NCI-H446 (cell line): Measurements from ENCODE around the gene LIPG.

Experiments used
- DNase-seq, 2 experiments: peaks; one replicate each; lab custom pipeline; 2025; lab: John Stamatoyannopoulos, UW

Gene LIPG

DNA sequence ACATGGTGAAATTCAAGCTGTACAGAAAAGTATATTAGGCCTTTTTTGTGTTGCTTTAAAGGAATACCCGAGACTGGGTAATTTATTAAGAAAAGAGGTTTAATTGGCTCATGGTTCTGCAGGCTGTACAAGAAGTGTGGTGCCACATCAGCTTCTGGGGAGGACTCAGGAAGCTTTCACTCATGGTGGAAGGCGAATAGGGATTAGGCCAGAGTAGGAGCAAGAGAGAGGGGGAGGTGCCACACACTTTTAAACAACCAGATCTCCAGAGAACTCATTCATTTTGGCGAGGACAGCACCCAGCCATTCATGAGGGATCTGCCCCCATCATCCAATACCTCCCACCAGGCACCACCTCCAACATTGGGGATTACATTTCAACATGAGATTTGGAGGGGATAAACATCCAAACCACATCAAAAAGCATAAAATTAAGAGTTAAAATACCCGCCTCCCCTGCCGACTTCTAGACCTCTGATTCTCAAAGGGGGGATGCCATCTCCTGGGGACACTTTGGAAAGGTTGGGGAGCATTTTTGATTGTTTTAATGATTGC, 15.1 kb upstream of the LIPG start:
- no peak for DNase-seq

DNA sequence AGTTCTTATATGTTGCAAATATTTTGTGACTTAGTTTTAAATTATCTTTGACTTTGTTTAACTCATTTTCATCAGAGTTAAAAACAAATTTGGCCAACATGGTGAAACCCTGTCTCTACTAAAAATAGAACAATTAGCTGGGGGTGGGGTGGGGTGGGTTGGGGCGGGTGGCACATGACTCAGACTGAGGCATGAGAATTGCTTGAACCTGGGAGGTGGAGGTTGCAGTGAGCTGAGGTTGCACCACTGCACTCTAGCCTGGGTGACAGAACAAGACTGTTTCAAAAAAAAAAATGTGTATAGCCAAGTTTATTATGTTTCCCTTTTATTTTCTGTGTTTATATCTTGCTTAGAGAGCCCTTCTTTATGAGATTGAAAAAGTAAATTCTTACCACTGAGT, 14.2 kb upstream of the LIPG start:
- no peak for DNase-seq

GRCh38 chr18:49548229-49548636, 13.6 kb upstream of the LIPG start:
- no peak for DNase-seq

- no peak for DNase-seq
These were observed 11.1 kb upstream of the LIPG start for GRCh38 chr18:49550621-49551339.

DNA sequence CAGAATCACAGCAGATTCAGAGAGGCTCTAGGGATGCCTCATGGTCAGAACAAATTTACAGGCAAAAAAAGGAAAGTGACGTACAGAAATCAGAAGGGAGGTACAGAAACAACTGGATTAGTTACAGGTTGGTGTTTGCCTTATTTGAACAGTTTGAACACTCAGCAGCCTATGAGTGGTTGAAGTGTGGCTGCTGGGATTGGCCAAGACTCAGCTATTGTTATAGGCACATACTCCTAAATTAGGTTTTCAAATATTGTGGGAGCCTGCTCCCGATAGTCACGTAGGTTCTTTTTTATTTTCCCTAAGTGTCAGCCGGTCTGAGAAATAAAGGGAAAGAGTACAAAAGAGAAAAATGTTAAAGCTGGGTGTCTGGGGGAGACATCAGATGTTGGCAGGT, 8.9 kb upstream of the LIPG start:
- no peak for DNase-seq

GRCh38 chr18:49555641-49556040, 6.2 kb upstream of the LIPG start:
- no peak for DNase-seq

- no peak for DNase-seq
These were observed 3.5 kb upstream of the LIPG start for GRCh38 chr18:49558356-49558755.

DNA sequence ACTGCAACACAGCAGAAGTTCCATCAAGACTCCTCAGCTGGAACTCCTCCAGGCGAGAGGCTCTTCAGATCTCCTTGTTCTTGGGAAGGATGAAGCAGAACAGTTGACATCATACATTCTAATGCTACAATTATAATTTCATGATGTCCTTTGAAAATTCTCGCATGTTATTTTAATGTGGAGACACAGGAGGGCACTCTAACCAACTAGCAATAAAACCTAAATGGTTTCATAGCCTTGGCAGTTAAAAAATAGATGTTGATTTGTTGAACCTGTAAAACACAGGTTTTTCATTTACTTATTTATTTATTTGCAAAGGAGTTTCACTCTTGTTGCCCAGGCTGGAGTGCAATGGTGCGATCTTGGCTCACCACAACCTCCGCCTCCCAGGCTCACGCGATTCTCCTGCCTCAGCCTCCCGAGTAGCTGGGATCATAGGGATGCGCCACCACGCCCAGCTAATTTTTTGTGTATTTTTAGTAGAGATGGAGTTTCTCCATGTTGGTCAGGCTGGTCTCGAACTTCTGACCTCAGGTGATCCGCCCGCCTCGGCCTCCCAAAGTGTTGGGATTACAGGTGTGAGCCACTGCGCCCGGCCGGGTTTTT, 2.4 kb upstream of the LIPG start:
- peak in 1 of 2 experiments; percentile 55 for DNase-seq

DNA sequence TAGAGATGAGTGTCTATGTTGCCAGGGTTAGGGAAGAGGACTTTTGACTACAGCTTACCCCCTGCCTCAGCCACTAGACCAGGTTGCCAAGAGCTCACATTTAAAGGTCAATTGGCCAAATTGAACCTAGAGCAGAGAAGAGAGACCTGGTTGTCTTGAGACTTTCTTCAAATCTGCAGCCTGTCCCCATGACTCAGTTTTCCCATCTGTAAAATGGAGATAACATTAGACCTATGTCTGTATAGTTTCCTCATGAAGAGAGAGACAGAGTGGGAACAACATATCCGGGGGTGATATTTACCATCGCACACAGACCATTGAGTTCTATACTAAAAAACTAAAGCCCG, 1.6 kb upstream of the LIPG start:
- no peak for DNase-seq

- no peak for DNase-seq
These were observed 1.1 kb upstream of the LIPG start for GRCh38 chr18:49560624-49561288.

DNA sequence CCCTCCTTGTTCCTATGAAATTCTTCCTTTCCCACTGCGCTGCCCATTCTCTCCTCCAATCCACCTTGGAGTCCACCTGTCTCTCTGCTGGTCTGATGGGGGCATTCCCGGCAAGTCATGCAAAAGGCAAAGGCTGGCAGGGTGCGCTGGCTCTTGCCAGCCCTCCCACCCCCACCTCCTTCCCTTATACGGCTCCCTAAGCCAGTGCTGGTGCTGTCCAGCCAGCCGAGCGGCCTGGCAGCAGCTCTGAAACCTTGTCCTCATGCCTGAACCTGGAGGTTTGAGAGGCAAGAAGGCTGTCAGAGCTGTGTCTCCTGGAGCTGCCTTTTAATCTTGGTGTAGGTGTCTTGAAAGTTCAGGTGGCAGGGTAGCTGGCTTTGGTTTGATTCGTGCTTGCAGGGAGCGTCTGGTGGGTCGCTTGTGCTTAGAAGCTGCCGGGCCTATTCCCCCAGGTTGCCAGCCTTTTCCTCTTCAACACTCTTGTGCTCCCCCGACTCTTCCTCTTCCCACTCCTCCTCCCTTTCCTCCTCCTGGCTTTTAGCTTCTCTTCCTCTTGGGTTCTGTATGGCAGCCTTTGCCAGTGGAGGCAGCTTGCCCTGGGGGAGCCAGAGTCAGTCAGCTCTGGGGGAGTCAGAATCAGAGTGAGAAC, 748 bp downstream of the LIPG start:
- DNase-seq, result no peak

DNA sequence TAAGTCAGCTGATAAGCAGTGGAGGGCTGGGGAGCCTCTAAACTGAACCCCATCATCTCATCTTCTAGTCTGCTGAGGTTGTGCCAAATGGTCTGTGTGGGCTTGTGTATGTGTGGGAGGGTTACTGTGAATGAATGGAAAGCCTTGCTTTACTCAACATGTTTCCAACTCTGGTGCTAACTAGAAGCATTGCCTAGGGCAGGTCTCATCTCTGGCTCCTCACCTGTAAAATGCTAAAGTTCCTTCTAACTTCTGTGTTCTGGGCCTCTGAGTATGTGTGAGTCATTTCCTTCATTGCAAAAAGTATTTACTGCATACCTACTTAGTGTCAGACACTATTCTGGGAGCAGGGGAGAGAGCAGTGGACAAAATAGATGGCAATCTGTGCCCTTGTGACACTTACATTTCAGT, 1.3 kb downstream of the LIPG start:
- DNase-seq, result no peak

DNA sequence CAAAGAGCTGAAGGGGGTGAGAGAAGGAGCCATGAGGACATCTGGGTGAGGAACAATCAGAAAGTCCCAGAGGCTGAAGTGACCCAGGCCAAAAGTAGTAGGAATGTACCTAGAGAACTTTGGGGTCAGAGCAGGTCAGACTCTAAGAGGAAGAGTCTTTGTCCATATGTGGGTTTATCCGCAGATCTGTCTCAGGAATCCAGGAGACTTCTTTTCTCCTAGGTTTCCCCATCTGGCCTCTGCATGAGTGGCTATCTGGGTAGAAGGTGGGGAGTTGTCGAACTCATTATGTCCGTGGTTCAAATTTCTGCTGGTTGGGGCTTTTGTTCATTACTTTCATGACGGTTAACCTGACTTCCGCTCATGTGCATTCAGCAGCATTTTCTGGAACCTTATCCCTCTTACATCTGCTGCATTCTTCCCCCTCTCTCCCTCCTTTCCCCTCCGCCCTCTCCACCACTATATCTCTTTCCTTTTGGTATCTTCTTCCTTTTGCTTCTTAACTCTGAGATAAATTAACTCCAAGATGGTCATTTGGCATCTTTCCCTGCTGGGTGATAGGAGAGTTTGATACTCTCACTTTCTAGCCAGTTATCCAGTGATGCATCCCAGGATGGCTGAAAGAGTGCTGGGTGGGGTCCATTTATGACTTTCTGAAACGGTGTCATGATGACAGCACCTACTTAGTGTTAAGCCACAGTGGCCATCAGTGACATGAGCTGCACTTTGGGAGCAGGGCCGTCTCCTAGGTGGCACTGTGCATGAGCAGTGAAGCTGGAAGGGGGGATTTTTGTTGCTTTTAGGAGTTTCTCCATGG, 2.1 kb downstream of the LIPG start:
- DNase-seq, result no peak

DNA sequence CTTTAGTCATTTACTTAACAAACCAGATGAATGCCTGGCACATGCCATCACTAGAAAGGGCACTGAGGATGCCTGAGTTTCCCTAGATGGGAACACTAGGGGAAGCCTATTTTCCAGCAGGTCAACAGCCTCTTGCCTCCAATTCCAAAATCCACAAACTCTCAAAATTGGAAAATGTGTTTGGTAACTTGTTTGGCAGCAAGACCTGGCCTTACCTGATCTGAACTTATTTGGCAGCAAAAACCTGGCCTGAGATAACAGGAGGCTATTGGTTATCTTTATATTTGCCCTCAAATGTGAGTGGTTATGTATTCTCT, 2.6 kb downstream of the LIPG start:
- DNase-seq, result no peak

DNA sequence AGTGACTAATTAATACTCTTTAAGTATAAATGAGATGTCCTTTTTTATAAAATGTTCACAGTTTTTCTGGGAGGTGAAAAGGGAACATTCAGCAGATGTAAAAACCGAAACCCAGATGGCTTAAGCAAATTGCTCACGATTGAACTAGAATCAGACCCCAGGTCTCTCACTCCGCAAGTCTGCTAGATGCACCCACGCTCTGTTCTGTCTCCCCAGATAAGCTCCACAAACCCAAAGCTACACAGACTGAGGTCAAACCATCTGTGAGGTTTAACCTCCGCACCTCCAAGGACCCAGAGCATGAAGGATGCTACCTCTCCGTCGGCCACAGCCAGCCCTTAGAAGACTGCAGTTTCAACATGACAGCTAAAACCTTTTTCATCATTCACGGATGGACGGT, 3.2 kb downstream of the LIPG start:
- DNase-seq, result no peak

GRCh38 chr18:49565612-49566011, 3.8 kb downstream of the LIPG start:
- peak in 1 of 2 experiments; percentile 31 for DNase-seq

DNA sequence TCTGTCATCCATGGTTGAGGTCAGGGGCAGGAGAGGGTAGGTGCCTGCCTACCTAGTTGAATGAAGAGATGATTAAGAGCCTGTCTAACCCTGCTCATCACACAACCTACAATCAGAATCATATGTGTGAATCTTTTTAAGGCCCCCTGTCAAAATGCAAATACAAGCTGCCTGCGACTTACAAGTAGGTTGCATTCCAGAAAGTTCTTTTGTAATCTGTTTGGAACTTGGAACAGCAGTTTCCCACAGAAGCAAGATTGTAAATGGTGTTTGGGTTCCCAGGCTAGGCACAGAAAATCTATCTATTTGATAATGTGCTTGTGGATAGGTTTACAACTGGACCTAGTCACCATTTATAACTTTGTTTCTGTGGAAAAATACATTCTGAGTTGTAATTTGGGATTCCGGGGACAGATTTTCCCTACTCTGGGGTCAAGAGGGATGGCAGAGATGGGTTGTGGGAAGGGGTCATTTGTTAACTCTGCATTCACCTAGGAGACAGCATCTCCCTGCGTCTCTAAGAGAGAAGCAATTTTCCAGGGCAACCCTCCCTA, 4.4 kb downstream of the LIPG start:
- DNase-seq, result no peak

DNA sequence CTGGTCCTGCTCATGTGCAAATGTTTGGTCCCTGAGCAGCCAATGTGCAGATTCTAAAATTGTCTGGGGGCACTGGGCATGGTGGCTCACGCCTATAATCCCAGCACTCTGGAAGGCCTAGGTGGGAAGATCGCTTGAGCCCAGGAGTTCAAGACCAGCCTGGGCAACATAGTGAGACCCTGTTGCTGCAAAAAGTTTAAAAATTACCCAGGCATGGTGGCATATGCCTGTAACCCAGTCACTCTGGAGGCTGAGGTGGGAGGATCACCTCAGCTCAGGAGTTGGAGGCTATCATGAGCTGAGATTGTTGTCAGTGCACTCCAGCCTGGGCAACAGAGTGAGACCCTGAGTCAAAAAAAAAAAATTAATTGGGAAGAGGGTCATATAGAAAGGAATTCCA, 5.1 kb downstream of the LIPG start:
- no peak for DNase-seq

DNA sequence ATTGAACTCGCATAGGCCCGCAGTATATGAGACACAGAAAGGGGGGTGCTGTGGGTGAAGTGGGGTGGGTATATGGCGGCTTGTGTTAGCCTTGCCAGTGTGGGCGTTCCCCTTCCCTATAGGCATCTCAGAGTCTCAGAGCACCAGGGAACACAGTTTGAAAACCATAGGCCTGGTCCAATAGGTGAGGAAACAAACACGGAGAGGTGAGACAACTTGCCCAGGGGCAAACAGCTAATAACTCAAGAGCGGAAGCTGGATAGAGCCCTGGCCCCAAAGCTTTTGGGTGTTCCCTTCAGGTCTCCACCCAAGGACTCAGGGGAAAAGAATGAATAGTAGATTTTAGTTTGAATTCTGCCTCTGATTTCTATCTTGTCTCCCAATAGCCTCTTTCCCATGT, 7.9 kb downstream of the LIPG start:
- no peak for DNase-seq

DNA sequence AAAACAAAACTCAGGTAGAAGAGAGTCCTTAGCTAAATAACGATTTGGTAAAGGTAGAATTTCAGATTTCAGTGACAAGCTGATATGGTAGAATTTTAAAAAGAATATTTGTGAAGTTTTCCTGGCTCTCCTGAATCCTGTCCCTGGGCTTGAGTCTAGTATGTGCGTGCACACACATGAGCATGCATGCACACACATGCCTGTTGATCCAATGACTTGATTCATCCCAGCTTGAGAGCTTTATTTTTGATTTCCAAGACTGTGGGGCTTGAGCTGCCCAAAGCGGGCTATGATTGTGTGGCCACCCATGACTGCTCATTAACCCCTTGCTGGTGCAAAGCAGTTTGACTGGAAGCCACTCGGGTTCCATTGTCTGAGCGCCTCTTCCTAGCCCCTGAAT, 9.0 kb downstream of the LIPG start:
- DNase-seq, result no peak

- DNase-seq, result no peak
These were observed 10.9 kb downstream of the LIPG start for GRCh38 chr18:49572611-49573345.
